Testis (tissue), 2 donors: ENCODE data around the gene IGFBP6.

Experiments
- CTCF ChIP-seq, 3 experiments: fragments of 450-650 bp in 2 of 3; fragments of 200-600 bp in 1 of 3; sonication (generic) in 1 of 3; IDR thresholded peaks; one replicate each; pipeline ENCODE4 v1.5.1; 2016 to 2019; ENCODE audit warnings: antibody characterized with exemption in 3 of 3, mild to moderate bottlenecking in 2 of 3, moderate library complexity in 1 of 3
- POLR2A ChIP-seq: fragments of 450-650 bp; IDR thresholded peaks from one replicate; pipeline ENCODE4 v1.6.1; 2017; ENCODE audit warnings: antibody characterized with exemption, mild to moderate bottlenecking, moderate library complexity

GRCh38 chr12:53093777-53094393 is 3.6 kb upstream of the IGFBP6 start:
- TF ChIP-seq POLR2A: no peak
- no peak for TF ChIP-seq CTCF (IDR thresholded peaks at IDR 0.05)
